Gastroesophageal sphincter (tissue), 4 donors: ENCODE measurements around the gene TSPAN14. TPM values are rescaled to one million over a fixed set of nuclear protein-coding genes. Genes with fewer than 3 reads are reported as not detected.

ENCODE experiments used
- ATAC-seq: fragments of 150-250 bp; one replicate; pipeline ENCODE4 v1.9.1; 2016; ENCODE audit warnings: mild to moderate bottlenecking, moderate library complexity
- H3K27ac ChIP-seq, 4 donors: fragments of 200-600 bp; sonication (generic) in 3 of 4; 1 replicate in 3 of 4; 2 replicates in 1 of 4; pipeline ENCODE4 v1.5.1; 2016 to 2019
- H3K27me3 ChIP-seq: fragments of 200-600 bp; sonication (generic); one replicate; pipeline ENCODE4 v1.5.1; 2019
- H3K36me3 ChIP-seq, 2 donors: fragments of 200-600 bp; sonication (generic); one replicate each; pipeline ENCODE4 v1.5.1; 2019; ENCODE audit warnings: control low read depth in 1 of 2
- H3K4me1 ChIP-seq, 3 donors: fragments of 200-600 bp; sonication (generic); 1 replicate in 2 of 3; 2 replicates in 1 of 3; pipeline ENCODE4 v1.5.1; 2016 to 2019; ENCODE audit warnings: control low read depth in 2 of 3
- H3K4me3 ChIP-seq, 2 donors: fragments of 200-600 bp; sonication (generic); one replicate each; pipeline ENCODE4 v1.5.1; 2019; ENCODE audit warnings: mild to moderate bottlenecking in 1 of 2, moderate library complexity in 1 of 2
- H3K9me3 ChIP-seq, 3 donors: fragments of 200-600 bp; sonication (generic); one replicate each; pipeline ENCODE4 v1.5.1; 2017 to 2019; ENCODE audit warnings: control low read depth in 2 of 3
- EP300 ChIP-seq: sonication (generic); formaldehyde crosslinking; IDR thresholded peaks from one replicate; pipeline ENCODE4 v1.6.1; 2017; ENCODE audit warnings: antibody characterized with exemption, mild to moderate bottlenecking
- POLR2A ChIP-seq, 2 donors: fragments of 450-650 bp; IDR thresholded peaks; one replicate each; pipeline ENCODE4 v1.6.1; 2017; ENCODE audit warnings: antibody characterized with exemption in 2 of 2, mild to moderate bottlenecking in 2 of 2, moderate library complexity in 1 of 2
- POLR2AphosphoS5 ChIP-seq: sonication (generic); formaldehyde crosslinking; IDR thresholded peaks from one replicate; pipeline ENCODE4 v1.6.1; 2017; ENCODE audit warnings: antibody characterized with exemption
- WGBS, 2 donors: methylation state at CpG; one replicate each; pipeline ENCODE4 v1.1.5; 2018; ENCODE audit warnings: low coverage in 1 of 2; 5-methylcytosine and 5-hydroxymethylcytosine counted together
- total RNA-seq, 4 donors: library from RNA; depleted of rRNA; stranded (reverse); fragments of >200 nt; gene quantifications; one replicate each; pipeline ENCODE4 v1.1.0, GENCODE V29; 2016
- TF ChIP-seq, protein P1 (sequence below), 4 experiments: fragments of 200-600 bp in 2 of 4; fragments of 450-650 bp in 2 of 4; sonication (generic) in 1 of 4; IDR thresholded peaks; one replicate each; pipeline ENCODE4 v1.5.1; 2017 to 2019; ENCODE audit warnings: antibody characterized with exemption in 4 of 4, mild to moderate bottlenecking in 2 of 4, moderate library complexity in 2 of 4

Gene TSPAN14
- total RNA-seq, 4 donors from 2014 or later: 23.3 to 52.4 (median 37.1) TPM

DNA sequence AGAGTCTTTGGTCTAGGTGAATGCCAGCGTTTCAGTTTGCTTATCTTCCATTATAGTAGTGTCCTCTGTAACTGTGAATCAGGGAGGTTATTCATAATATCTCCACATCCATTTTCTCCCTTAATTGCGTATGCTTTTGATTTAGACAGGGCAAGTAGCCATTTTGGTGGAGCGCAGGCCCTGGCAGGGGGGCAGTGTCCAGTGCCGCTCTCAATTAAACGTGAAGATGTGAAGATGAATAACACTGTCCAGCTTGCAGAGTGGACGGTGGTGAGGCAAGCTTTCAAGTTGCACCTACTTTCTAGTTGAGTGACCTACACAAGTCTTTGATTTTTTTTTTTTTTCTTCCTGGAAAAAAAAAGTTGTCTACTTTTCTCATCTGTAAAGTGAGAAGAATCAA lies 4.5 kb downstream of the TSPAN14 start:
- Histone ChIP-seq H3K9me3 (no peaks in the 10 kb centered on the region), H3K4me3 (peak overlapping the region in 1 of 2 donors; percentile 18), H3K27ac (peak overlapping the region in 3 of 4 donors; percentile 18 to 75 (median 68)), H3K4me1 (peaks cover 6 to 89% (median 69%) of the 10 kb centered on the region in 3 donors), H3K36me3 (no peaks in the 10 kb centered on the region), H3K27me3 (no peaks in the 10 kb centered on the region)
- ATAC-seq: no peak
- 79 to 80% methylated on average over 6 of the region's 6 CpGs for WGBS, 2 donors
- no peak for TF ChIP-seq EP300
- no peak for TF ChIP-seq POLR2A (IDR thresholded peaks at IDR 0.05)
- TF ChIP-seq POLR2AphosphoS5: no peak
- TF ChIP-seq, protein P1, sequence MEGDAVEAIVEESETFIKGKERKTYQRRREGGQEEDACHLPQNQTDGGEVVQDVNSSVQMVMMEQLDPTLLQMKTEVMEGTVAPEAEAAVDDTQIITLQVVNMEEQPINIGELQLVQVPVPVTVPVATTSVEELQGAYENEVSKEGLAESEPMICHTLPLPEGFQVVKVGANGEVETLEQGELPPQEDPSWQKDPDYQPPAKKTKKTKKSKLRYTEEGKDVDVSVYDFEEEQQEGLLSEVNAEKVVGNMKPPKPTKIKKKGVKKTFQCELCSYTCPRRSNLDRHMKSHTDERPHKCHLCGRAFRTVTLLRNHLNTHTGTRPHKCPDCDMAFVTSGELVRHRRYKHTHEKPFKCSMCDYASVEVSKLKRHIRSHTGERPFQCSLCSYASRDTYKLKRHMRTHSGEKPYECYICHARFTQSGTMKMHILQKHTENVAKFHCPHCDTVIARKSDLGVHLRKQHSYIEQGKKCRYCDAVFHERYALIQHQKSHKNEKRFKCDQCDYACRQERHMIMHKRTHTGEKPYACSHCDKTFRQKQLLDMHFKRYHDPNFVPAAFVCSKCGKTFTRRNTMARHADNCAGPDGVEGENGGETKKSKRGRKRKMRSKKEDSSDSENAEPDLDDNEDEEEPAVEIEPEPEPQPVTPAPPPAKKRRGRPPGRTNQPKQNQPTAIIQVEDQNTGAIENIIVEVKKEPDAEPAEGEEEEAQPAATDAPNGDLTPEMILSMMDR (IDR thresholded peaks at IDR 0.05): no peak

DNA sequence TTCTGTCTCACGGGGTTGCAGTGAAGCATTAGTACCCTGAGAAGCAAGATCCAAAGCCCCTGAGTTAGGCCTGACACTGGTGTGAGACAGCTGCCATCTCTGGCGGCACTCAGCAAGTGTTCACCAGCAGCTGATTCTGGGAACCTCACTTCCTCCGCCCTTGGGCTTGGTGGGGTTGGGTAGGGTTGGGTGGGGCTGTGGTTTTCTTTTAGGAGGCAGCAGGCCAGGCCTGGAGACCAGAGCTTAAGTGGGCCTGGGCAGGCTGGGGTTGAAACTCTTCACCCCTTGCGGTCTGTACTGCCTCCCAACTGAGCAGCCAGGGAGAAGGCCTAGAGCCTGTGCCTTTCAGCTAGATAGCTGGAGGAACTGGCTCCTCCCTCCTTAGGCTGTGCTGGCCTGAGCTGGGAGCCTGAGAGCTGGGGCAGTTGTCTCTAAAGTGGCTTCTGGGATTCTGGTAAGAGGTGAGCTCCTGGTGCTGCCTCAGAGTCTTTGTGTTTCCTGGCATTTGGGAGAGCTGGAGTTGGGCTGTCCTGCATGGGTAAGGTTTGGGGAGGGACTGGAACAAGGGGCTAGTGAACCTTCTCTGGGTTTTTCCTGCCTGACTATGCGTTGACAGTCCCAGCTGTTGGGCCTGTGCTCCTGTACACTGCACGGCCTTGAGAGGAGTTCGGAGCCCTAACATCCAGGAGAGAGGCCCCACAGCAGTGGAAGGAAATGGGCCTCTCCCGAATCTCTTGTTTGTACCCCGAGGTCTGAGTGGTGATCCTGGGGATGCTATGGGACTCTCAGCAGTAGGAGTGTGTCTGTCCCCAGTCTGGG lies 5.1 kb downstream of the TSPAN14 start:
- peak; percentile 36 for ATAC-seq
- Histone ChIP-seq H3K27me3 (no peaks in the 10 kb centered on the region), H3K27ac (peak overlapping the region in 3 of 4 donors; percentile 68 to 80 (median 75)), H3K9me3 (no peaks in the 10 kb centered on the region), H3K36me3 (no peaks in the 10 kb centered on the region), H3K4me3 (peak overlapping the region in 1 of 2 donors; percentile 18), H3K4me1 (peaks cover 10 to 93% (median 75%) of the 10 kb centered on the region in 3 donors)
- 80 to 86% methylated on average over 1 of the region's 9 CpGs for WGBS, 2 donors
- TF ChIP-seq POLR2AphosphoS5 (no peak), POLR2A (IDR thresholded peaks at IDR 0.05) (no peak), EP300 (no peak)
- TF ChIP-seq, protein P1 (IDR thresholded peaks at IDR 0.05): no peak

DNA sequence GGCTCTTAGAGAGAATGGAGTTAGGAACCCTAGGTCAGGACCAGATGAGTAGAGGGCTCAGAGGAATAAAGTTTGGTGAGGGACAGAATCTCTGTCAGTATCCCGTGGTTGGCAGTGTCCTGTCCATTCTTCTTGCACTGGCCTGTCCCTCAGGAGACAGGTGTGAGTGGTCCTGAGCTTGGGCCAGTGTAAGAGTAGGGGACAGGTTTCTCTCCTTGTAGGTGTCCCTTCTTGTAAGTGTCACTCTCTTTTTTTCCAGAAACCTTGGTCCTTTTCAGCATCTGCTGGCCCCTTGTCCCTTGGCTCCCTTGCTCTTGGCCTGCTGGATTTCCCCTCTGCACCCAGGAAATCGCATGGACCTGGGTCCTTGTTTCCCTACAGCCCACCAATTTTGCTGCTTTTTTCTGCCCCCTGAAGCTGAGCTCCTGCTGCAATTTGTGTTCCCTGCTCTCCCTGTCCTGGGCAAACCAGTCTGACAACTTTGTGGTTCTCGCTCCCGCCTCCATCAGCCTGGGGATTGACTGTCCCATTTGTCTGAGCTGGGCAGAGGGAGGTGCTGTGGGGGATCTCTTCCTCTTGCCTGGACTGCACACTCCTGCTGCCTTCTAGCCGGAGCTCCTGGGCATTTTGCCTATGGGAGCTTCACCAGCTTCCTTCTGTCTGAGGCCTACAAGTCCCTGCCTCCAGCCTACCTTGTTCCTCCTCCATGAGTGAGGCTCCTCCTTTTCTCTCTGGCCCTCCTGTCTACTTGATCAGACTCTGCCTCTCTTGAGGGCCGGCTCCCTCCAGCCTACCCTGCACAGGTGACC lies 6.5 kb downstream of the TSPAN14 start:
- 51 to 67% methylated on average over 3 to 6 of the region's 6 CpGs for WGBS, 2 donors
- ATAC-seq: no peak
- H3K27me3 ChIP-seq: no peaks in the 10 kb centered on the region
- TF ChIP-seq POLR2AphosphoS5 (no peak), EP300 (no peak), POLR2A (IDR thresholded peaks at IDR 0.05) (no peak)
- TF ChIP-seq, protein P1 (IDR thresholded peaks at IDR 0.05): no peak
- no peaks in the 10 kb centered on the region for H3K36me3 ChIP-seq
- peaks cover 12 to 100% (median 87%) of the 10 kb centered on the region in 3 donors for H3K4me1 ChIP-seq
- H3K27ac ChIP-seq: peak overlapping the region in 3 of 4 donors; percentile 65 to 75 (median 68)
- no peaks in the 10 kb centered on the region for H3K9me3 ChIP-seq
- peak overlapping the region in 1 of 2 donors; percentile 6 for H3K4me3 ChIP-seq

DNA sequence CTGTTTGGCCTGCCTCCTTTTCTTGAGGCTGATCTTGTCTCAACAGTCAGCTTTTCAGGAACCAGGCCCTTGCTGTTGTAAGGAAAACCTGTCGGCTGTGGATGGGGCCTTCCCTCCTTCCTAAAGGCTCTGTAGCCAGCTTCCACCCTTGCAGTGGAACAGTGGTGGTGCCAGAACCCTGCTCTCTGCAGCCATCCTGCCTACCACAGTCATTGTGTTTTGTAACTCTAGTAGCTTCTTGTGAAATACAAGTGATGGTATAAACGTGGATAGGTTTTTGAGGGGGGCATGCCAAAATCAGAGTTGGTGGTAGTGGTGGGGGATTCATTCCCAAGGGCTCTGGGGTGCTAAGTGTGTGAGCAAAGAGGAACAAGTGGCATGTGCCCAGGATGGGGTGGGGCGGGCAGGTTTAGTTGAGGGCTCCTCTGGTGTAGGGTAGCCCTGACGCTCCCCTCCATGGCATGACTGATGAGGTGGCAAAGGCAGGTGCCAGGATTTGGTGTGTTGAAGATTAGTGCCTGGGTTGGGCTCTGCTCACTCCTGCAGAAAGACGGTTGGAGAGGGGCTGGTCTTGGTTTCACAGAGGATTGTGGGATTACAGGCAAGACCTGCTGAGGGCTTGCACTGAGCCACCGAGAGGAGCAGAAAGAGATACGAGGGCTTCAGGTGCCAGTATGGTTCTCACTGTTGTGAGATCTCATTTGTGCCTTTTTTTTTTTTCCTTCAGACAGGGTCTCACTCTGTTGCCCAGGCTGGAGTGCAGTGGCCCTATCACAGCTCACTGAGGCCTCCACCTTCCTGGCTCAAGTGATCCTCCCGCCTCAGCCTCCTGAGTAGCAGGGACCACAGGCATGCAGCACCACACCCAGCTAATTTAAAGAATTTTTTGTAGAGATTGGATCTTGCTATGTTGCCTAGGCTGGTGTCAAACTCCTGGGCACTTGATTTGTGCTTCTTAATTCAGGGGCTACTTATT lies 7.4 kb downstream of the TSPAN14 start:
- Histone ChIP-seq H3K27ac (peak overlapping the region in 3 of 4 donors; percentile 65 to 75 (median 68)), H3K27me3 (no peaks in the 10 kb centered on the region), H3K4me1 (peaks cover 12 to 100% (median 85%) of the 10 kb centered on the region in 3 donors), H3K4me3 (peak overlapping the region in 1 of 2 donors; percentile 6), H3K36me3 (no peaks in the 10 kb centered on the region), H3K9me3 (no peaks in the 10 kb centered on the region)
- TF ChIP-seq POLR2A (IDR thresholded peaks at IDR 0.05) (no peak), EP300 (no peak), POLR2AphosphoS5 (no peak)
- TF ChIP-seq, protein P1 (IDR thresholded peaks at IDR 0.05): no peak
- peak; percentile 60 for ATAC-seq
- WGBS, 2 donors: 58 to 69% methylated on average over 3 of the region's 8 CpGs
